GM18498 (cell line): ENCODE data around the gene DST.

Source experiments
- ATAC-seq: cut with Tn5 transposase; IDR thresholded peaks from one replicate; pipeline ENCODE4 v1.9.1; 2021; ENCODE audit warnings: mild to moderate bottlenecking, moderate library complexity; ENCODE audit not compliant: unreplicated experiment

DST gene

GRCh38 chr6:56488281-56488680 is 154.4 kb downstream of the DST start:
- ATAC-seq, result no peak

- no peak for ATAC-seq
These were observed 156.0 kb downstream of the DST start for GRCh38 chr6:56486681-56487080.

GRCh38 chr6:56484669-56485068 is 158.0 kb downstream of the DST start:
- no peak for ATAC-seq

- no peak for ATAC-seq
These were observed 158.8 kb downstream of the DST start for GRCh38 chr6:56483929-56484328.

- no peak for ATAC-seq
These were observed 160.2 kb downstream of the DST start for GRCh38 chr6:56482525-56482924.

DNA sequence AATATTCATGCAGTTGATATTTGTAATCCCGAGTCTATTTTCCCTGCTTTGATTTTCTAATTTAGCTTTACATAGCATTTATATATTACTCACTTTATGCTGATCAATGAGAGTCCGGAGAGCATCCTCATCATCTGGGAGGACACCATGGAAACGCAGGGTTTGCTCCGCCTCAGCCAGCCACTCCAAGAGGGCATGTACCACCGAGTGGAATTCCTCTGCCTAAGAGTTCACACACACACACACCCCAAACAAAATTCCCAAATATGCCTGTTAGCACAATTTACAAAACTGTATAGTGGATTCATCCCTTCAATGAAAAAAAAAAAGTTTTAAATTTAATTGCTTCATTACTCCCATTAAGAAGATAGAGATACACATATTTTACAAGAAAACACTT is 160.7 kb downstream of the DST start:
- ATAC-seq, result no peak

- no peak for ATAC-seq
These were observed 161.9 kb downstream of the DST start for GRCh38 chr6:56480654-56481337.

DNA sequence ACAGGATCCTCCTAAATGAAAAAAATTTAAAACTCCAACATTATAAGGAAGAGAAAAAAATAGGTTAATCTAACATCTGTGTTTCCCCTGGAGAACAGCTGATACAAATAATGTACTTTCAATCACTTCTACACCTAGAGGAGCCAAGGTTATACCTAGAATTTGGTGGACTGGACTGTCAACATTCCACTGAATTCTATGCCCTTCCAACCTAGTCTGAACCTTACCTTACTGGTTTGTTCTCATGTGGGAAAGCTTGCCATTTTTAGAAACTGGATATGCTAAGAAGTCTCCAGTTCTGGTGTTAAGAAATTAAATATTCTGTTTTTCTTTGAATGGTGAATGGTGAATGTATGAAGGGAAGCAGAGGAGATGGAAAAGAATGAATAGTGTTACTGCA is 162.4 kb downstream of the DST start:
- no peak for ATAC-seq

DNA sequence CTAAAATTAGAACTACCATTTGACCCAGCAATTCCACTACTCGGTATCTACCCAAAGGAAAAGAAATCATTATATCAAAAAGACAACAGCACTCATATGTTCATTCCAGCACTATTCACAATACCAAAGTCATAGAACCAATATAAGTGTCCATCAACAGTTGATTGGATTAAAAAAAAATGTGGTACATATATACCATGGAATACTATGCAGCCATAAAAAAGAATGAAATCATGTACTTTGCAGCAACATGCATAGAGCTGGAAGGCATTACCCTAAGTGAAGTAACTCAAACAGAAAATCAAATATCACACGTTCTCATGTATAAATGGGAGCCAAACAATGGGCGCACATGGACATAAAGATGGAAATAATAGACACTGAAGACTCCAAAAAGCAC is 163.3 kb downstream of the DST start:
- ATAC-seq, result no peak

- no peak for ATAC-seq
These were observed 164.5 kb downstream of the DST start for GRCh38 chr6:56478202-56478601.

GRCh38 chr6:56477241-56477640 is 165.4 kb downstream of the DST start:
- ATAC-seq, result no peak

DNA sequence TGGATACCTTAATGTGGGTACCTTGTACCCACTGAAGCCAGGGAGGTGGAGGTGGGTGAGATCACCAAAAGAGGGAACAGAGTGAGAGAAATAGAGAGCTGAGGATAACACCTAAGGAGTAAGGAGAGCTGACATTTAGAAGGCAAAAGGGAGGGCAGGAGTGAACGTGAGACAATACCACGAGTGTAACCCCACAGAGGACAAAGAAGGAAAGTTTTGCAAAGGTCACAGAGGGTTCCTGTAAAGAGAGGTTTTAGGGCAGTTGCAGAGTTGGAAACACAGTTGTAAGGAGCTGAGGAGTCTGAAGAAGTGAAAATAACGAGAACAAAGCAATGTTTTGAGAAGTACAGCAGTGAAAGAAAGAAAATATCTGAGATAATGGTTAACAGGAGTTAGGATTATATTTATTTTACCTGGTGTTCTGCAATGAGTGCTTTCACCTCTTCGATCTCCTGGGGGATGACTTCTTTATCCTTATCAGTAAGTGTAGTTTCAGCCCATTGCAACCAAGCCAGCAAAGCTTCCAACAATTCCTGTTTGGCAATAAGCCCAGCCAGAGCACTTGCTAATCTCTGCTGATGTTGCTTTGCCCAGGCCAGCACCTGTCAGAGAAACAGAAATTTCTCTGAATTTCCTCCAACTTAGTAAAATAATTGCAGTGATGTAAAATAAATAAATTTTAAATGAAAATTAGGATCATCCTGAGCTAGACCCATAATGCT is 166.8 kb downstream of the DST start:
- no peak for ATAC-seq

GRCh38 chr6:56474532-56474931 is 168.2 kb downstream of the DST start:
- ATAC-seq, result no peak

- ATAC-seq, result no peak
These were observed 179.2 kb downstream of the DST start for GRCh38 chr6:56463443-56463842.

DNA sequence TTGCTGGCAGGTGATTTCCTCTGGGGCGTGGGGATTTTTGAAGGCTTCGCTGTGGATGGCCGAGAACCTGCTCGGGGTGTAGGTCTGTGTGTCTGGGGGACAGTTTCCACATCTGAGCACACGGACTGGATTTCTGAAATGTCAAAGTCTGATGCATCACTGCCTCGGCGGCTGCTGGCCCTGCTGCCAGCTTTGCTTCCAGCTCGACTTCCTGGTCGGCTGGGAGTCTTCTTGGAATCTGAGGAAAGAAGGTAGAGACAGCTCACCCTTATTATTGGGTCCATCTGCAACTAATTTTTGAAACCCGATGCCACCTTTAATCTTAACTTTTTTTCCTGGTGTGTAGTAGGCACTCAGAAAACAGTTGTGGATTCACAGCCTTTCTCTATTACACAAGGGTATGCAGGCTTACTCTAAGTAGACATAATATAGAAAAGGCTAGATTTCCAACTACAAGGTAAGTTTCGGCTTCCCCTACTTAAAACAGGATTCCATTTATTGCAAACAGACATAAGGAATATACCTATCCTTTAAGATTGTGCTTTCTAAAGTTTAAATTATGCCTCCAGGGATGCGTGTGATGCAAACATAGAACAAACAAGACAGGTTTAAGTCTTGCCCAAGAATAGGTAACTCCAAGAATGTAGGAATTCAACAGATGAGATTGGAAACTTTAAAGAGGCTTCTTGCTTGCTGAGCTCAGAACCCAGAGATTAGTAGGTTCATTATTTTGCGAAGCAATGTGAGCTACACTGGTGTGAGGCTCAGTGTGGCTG is 183.5 kb downstream of the DST start:
- ATAC-seq, result no peak

DNA sequence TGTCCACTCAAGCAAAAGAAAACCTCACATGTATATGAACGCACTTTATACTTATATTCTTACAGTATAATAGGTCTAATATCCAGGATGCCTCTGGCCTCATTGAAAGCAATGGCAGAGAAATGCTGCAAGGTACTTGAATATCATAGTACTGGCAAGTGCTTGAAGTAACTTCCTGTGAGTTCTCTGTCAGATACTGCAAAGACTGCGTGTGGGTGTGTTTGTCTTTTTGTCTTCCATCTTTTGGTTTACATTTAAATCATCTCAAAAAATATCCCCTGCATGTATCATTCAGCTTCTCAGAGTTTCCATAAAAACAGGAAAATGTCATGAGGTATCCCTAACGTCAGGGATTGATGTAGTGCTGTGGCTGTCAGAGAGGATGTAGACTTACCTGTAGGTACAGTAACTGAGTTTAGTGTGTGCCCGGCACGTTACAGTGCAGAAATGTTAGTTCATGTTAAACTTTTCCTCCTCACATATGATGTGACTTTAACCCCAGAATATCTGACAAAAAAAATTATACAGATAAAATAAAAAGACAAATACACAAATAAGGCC is 184.3 kb downstream of the DST start:
- ATAC-seq, result no peak

- ATAC-seq, result no peak
These were observed 185.9 kb downstream of the DST start for GRCh38 chr6:56456785-56457184.

- no peak for ATAC-seq
These were observed 191.6 kb downstream of the DST start for GRCh38 chr6:56450882-56451739.

DNA sequence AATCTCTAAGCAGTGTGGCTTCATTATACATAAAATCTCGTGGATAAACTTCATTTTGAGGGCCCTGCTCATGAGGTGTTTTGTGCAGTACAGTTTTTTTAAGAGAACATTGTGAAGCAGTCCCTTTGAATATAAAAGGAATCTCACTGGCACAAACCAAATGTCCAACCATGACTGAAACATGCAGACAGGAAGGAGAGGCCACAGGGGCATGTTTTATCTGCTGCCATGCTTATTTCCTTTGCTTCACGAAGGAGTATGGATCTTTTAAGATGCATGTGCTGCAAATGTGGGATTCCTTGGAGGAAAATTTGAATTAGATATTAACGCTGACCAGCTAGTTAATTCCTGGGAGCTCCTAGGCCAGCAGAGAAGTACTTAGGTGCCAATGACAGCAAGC is 192.3 kb downstream of the DST start:
- ATAC-seq, result no peak

DNA sequence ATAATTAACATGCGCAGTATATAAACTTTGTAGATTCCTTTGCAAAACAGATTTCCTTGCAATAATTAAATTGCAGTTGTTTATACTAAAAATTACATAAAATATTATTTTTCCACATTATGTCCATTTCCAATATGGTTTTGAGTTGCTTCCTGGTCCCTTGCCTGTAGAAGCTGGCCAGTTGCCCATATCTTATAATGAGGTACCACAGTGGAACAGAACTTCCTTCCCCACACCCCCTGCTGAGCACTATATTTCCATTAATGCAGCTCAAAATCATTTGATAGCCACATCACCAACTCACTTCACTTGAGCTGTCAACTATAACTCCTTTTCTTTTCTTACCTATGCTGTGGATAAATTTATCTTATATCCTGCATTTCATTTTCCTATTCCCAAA is 194.6 kb downstream of the DST start:
- no peak for ATAC-seq

DNA sequence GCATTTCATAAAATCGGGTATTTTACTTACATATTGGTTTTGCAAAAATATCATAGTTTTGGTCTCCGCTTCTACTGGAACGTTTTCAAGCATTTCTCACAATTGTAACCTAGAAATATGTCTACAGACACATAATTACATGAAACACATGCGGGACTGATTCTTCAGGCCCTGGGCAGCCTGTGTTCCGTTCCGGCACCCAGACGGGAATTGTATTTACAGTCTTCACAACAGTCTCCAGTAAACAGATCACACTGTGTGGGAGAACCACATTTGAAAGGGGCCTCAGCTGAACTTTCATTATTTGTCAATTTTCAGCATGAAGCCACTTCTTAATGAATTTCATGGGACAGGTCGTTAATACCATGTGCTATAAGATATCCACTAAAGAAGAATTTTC is 196.9 kb downstream of the DST start:
- no peak for ATAC-seq
